Hepatocyte (in vitro differentiated cells): ENCODE measurements around the gene UGT1A10.

Experiments used
- CTCF ChIP-seq: fragments of 200-600 bp; sonication (generic); IDR thresholded peaks from 2 replicates; pipeline ENCODE4 v1.5.1; 2016; ENCODE audit warnings: antibody characterized with exemption, mild to moderate bottlenecking; ENCODE audit not compliant: poor library complexity
- EZH2 ChIP-seq: fragments of 200-600 bp; sonication (generic); IDR thresholded peaks from 2 replicates; pipeline ENCODE4 v1.6.1; 2016; ENCODE audit warnings: antibody characterized with exemption, mild to moderate bottlenecking, borderline replicate concordance
- EZH2phosphoT487 ChIP-seq: fragments of 200-600 bp; sonication (generic); IDR thresholded peaks from one replicate; pipeline ENCODE4 v1.6.1; 2018; ENCODE audit warnings: antibody characterized with exemption, mild to moderate bottlenecking, low read depth, moderate library complexity; ENCODE audit not compliant: unreplicated experiment, severe bottlenecking

DNA sequence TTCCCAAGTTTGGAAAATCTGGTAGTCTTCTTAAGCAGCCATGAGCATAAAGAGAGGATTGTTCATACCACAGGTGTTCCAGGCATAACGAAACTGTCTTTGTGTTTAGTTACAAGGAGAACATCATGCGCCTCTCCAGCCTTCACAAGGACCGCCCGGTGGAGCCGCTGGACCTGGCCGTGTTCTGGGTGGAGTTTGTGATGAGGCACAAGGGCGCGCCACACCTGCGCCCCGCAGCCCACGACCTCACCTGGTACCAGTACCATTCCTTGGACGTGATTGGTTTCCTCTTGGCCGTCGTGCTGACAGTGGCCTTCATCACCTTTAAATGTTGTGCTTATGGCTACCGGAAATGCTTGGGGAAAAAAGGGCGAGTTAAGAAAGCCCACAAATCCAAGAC, 135.9 kb downstream of the UGT1A10 start:
- TF ChIP-seq EZH2phosphoT487 (no peak), CTCF (no peak), EZH2 (no peak)
